Measurements from ENCODE around the gene LCE2C.
"Not testable (repeated sequence)": the region's sequence is repeated elsewhere in the genome, so short reads cannot be mapped to it uniquely, and the experiment has no call there.

LCE2C gene, protein sequence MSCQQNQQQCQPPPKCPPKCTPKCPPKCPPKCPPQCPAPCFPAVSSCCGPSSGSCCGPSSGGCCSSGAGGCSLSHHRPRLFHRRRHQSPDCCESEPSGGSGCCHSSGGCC

DNA sequence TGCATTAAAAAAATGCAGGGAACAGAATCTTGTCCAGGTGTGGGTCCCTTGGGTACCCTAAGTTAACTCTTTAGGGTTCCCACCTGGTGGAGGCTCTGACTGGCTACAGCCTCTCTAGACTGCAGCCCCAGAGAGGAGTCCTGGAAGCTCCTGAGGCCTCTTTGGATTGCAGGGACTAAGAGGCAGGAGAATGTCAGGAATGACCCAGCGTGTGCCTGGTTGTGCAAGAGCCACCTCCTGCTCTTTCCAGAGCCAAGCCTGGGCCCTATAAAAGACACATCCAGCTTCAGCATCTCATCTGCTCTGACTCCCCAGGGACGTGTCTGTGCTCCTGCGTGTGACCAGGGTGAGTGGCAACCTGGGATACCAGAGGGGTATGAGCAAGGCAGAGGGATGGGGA, at the start of gene LCE2C:
TSS of gene LCE2C (plus strand) at position 297 of the 400 bp plus-strand sequence. CDS start 737 bp downstream, outside the sequence.
- not testable (repeated sequence) for DNase-seq

DNA sequence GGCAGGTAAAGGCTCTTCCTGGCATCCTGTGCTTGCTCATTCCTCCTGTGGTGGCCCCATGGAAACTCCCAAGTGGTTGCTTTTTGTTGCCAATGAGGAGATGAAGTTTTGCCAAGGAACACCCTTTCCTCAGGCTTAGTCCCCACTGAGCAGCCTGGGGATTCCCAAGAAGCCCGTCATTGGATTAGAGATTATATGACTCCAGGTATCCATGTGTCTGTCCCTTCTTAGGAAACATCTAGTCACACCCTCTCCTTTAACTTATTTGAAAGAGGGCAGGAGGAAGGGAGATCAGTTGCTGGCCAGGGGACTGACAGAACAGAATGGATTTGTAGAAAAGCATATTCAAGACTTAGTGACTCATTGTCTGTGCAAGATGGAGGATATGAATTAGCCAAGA, 48.3 kb upstream of the LCE2C start:
- no peak for DNase-seq
- TF ChIP-seq POLR2A (IDR thresholded peaks at IDR 0.05; ENCODE audit: low read length) (no peak), GATA1 (IDR thresholded peaks at IDR 0.05; ENCODE audit: low read depth, low read length) (no peak)

DNA sequence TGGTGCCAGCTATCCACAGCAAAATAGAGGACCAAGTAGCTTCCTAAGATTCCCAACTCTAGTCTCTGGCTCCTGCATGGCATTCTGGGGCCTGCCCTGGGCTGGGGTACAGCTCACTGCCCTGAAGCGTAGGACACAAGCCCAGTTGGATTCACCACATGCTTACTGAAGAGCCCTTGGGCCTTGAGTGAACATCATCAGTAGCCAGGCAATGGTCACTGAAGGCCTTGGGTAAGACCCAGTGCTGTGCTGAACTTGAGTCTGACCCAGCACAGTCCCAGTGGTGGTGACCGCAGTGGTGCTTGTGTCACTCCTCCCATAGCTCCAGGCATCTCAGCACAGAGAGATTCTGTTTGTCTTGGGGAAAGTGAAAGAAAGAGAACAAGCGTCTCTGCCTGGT, 44.5 kb upstream of the LCE2C start:
- no peak for TF ChIP-seq POLR2A (IDR thresholded peaks at IDR 0.05; ENCODE audit: low read length)
- TF ChIP-seq GATA1 (IDR thresholded peaks at IDR 0.05; ENCODE audit: low read depth, low read length), result no peak
- no peak for DNase-seq

DNA sequence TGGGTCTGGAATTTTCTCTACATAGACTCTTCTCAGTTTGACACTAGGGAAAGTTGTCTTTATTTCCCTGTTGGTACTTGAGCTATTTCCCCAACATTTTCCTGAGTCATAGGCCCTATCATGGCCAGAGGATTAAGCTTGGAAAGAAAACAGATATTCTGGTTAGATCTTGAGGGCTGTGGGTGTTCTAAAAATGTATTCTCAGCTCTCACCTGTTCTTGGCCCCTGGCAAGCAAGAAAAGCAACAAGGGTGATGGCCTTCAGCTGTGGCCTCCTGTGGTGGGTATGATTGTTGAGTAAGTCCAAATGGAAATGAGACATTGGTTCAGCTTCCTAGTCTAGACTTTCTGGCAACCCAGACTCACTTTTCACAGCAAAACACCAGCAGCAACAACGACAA, 34.7 kb upstream of the LCE2C start:
- DNase-seq, result no peak
- TF ChIP-seq GATA1 (IDR thresholded peaks at IDR 0.05; ENCODE audit: low read depth, low read length) (no peak), POLR2A (IDR thresholded peaks at IDR 0.05; ENCODE audit: low read length) (no peak)

DNA sequence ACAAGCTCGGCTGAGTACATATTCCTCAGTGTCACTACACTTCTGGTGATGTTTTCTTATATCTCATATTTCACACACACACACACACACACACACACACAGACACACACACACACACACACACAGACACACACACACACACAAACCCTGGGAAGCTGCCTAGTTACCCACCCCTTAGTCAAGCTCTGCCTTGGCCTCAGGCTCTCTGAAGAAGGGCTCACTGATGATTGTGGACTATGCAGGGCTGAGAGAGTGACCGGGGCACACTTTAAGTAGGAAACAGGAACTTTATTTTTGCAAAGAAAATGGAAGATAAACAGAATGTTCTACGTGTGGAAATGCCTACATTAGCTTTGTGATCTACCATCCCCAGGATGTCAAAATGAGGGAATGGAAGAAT, 31.1 kb upstream of the LCE2C start:
- TF ChIP-seq GATA1 (IDR thresholded peaks at IDR 0.05; ENCODE audit: low read depth, low read length), result no peak
- TF ChIP-seq POLR2A (IDR thresholded peaks at IDR 0.05; ENCODE audit: low read length), result no peak
- DNase-seq, result no peak

DNA sequence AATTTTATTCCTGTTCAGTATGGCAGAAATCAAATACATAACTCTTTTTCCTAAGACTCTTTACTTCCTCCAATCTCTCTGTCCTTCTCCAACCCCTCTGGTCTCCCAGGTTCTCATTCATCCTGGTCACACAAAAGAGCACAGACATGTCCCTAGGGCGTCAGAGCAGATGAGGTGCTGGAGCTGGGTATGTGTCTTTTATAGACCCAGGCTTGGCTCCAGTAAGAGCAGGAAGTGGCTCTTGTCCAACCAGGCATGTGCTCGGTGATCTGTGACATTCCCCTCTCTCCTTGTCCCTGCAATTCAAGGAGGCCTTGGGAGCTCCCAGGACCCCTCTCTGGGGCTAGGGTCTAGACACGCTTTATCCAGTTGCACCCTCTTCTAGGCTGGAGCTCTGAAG, 29.9 kb upstream of the LCE2C start:
- DNase-seq, result no peak
- TF ChIP-seq GATA1 (IDR thresholded peaks at IDR 0.05; ENCODE audit: low read depth, low read length), result no peak
- no peak for TF ChIP-seq POLR2A (IDR thresholded peaks at IDR 0.05; ENCODE audit: low read length)

DNA sequence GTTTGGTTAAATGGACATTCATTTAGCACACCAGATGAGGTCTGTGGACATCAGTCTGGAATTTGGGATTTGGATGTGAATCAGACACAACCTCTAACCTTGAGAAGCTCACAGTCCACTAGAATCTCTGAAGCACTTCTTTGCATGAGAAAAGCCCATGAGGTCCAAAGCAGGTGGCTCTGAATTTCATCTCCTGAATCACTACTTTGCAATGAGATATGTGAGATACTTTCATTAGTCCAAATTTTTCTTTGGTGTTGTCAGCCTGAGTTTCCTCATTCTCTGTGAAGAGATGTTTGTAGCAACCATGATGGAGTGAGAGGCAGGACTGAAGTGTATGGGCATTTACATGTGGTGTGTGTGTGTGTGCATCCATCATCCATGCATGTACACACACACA, 28.4 kb upstream of the LCE2C start:
- DNase-seq, result no peak

DNA sequence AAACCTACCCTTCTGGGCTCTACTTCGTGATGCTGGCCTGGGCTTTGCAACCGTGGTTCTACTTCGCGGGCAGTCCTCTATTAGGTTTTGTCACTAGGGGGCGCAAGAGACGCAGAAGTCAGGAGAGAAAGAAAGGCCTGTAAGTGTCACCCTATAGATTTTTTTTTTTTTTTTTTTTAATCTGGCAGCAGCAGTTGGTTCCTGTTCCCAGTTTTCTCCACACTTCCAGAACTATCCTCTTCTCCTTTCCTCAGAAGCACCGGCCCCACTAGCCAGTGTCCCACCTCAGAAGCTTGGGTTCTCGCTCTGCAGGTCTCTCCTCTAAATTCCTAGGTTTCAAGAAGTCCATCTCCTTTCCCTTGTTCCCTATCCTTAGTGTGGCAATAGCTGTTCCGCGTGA, 21.0 kb upstream of the LCE2C start:
- TF ChIP-seq POLR2A (IDR thresholded peaks at IDR 0.05; ENCODE audit: low read length) (no peak), GATA1 (IDR thresholded peaks at IDR 0.05; ENCODE audit: low read depth, low read length) (no peak)
- peak; percentile 57 to 74 for DNase-seq

More for the DNA sequence above, 28.4 kb upstream of the LCE2C start:
- TF ChIP-seq POLR2A (IDR thresholded peaks at IDR 0.05; ENCODE audit: low read length) (no peak), GATA1 (IDR thresholded peaks at IDR 0.05; ENCODE audit: low read depth, low read length) (no peak)

DNA sequence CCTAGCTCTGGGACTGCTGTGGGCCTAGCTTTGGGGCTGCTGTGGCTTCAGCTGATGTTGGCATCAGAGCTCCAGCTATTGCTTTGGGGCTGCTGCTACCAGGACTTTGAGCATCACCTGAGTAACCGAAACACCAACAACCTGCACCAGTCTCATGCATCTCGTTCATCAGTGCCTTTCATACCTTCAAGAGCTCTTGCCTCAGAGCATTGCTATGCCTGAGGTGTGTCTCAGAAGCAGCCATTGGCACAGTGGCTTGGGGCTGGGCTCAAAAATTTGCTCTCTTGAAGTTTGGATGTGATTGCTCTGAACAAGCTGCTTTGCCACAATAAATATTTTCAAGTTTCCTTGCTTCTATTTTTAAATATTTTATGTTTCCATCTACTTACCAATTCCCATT, 18.6 kb upstream of the LCE2C start:
- TF ChIP-seq GATA1 (IDR thresholded peaks at IDR 0.05; ENCODE audit: low read depth, low read length), result no peak
- TF ChIP-seq POLR2A (IDR thresholded peaks at IDR 0.05; ENCODE audit: low read length), result no peak
- DNase-seq, result no peak

DNA sequence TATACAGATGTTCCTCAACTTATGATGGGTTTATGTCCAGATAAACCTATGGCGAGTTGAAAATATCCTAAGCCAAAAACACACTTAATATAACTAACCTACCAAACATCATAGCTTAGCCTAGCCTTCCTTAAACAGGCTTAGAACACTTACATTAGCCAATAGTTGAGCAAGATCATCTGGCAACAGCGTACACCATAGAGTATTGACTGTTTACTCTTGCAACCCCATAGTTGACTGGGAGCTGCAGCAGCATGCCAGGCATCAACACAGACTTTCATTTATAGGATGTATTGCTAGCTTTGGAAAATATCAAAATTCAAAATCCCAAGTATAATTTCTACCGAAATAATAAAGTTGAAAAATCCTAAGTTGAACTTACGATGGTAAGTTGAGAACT, 17.4 kb upstream of the LCE2C start:
- no peak for TF ChIP-seq POLR2A (IDR thresholded peaks at IDR 0.05; ENCODE audit: low read length)
- TF ChIP-seq GATA1 (IDR thresholded peaks at IDR 0.05; ENCODE audit: low read depth, low read length), result no peak
- no peak for DNase-seq

DNA sequence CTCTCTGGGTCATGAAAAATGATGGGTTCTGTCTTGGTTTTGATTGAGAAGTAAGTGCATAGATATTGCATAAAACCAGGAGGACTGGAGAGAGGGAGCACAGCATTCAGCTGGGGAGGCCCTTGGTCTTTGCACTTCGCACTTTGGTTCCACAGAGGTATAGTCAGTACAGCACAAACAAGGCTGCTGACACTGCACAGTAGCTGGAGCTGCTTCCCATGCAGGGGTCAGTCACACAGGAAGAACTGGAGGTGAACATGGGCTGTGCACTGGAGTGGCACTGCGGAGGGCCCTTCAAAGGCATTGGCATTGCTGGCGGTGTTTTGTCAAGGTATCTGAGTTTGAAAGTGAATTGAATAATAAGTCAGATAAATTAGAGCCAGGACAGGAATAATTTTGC, 16.4 kb upstream of the LCE2C start:
- DNase-seq, result no peak
- no peak for TF ChIP-seq POLR2A (IDR thresholded peaks at IDR 0.05; ENCODE audit: low read length)
- no peak for TF ChIP-seq GATA1 (IDR thresholded peaks at IDR 0.05; ENCODE audit: low read depth, low read length)

DNA sequence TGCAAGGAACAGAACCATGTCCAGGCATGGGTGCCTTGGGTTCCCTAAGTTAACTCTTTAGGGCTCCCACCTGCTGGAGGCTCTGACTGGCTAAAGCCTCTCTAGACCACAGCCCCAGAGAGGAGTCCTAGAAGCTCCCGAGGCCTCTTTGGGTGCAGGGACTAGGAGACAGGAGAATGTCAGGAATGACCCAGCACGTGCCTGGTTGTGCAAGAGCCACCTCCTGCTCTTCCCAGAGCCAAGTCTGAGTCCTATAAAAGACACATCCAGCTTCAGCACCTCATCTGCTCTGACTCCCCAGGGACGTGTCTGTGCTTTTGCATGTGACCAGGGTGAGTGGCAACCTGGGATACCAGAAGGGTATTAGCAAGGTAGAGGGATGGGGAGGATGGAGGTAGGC, 12.0 kb upstream of the LCE2C start, which contains the start of gene LCE2D:
TSS of gene LCE2D (plus strand) at position 283 of the 400 bp plus-strand sequence. CDS start 726 bp downstream, outside the sequence.
- no peak for DNase-seq
- TF ChIP-seq GATA1 (IDR thresholded peaks at IDR 0.05; ENCODE audit: low read depth, low read length) (no peak), POLR2A (IDR thresholded peaks at IDR 0.05; ENCODE audit: low read length) (no peak)

DNA sequence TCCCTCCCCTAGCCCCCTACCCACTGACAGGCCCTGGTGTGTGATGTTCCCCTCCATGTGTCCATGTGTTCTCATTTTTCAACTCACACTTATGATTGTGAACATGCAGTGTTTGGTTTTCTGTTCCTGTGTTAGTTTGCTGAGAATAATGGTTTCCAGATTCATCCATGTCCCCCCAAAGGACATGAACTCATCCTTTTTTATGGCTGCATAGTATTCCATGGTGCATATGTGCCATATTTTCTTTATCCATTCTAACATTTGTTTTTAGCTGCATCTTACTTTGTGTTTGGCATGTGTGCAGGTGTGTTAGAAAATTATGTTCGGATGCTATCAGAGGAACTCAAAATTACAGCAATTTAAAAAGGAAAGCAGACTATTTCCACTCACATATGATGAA, 8.9 kb upstream of the LCE2C start:
- not testable (repeated sequence) for DNase-seq

DNA sequence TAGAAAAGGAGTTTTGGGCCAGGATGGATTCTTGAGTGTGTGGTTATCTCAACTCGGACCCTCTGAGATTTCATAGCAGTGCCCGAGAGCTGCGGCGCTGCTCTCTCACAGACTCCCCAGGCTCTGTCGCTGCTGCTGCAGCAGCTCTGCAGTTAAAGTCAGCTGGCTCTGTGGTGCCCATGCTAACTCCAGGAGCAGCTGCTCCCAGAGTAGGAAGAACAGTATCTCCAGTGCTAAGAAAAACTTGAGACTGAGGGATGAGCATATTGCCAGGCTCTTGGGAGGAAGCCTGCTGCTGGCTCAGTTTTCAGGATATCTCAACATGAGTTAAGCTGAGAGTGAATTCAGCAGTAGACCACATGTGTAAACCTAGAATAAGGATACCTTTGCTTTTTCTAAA, 7.4 kb upstream of the LCE2C start:
- no peak for DNase-seq
- TF ChIP-seq GATA1 (IDR thresholded peaks at IDR 0.05; ENCODE audit: low read depth, low read length) (no peak), POLR2A (IDR thresholded peaks at IDR 0.05; ENCODE audit: low read length) (no peak)

DNA sequence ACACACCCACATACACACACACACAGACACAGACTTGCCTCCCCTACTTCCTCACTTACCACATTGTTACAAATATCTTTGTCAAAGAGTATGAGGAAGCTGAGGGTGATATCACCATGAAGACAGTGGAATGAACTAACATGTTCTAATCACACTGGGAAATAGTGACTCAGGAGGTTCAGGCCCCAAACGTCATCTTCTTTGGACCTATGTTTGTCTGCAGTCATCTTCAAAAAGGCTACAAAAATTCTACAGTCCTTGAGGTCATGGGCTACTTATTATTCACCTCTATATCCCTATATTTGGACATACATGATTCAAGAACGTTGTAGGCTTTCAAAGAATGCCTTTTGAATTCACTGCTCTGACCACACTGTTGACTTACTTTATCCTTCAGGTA, 2.1 kb upstream of the LCE2C start:
- no peak for TF ChIP-seq GATA1 (IDR thresholded peaks at IDR 0.05; ENCODE audit: low read depth, low read length)
- TF ChIP-seq POLR2A (IDR thresholded peaks at IDR 0.05; ENCODE audit: low read length), result no peak

DNA sequence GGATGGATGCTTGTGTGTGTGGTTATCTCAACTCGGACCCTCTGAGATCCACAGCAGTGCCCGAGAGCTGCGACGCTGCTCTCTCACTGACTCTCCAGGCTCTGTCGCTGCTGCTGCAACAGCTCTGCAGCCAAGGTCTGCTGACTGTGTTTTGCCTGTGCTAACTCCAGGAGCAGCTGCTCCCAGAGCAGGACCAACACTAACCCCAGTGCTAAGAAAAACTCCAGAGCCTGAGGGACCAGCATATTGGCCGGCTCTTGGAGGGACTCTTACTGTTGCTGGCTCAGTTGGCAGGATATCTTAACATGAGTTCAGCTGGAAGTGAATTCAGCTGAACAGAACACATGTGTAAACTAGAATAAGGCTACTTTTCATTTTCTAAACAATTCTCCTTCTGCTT, 4.4 kb downstream of the LCE2C start:
- DNase-seq, result no peak
- TF ChIP-seq GATA1 (IDR thresholded peaks at IDR 0.05; ENCODE audit: low read depth, low read length) (no peak), POLR2A (IDR thresholded peaks at IDR 0.05; ENCODE audit: low read length) (no peak)

More for the DNA sequence above, 2.1 kb upstream of the LCE2C start:
- DNase-seq, result no peak

Data from erythroblast (primary cell).